ENCODE measurements around the gene LCTL. TPM values are rescaled to one million over a fixed set of nuclear protein-coding genes. Genes with fewer than 3 reads are reported as not detected.

The LCTL gene
- total RNA-seq (2014; rRNA removed; shearing (Covaris generic)): not detected in 2 replicates

- no peak for DNase-seq (ENCODE audit: low spot score)
Measured at GRCh38 chr15:66565741-66566144, at the start of gene LCTL. TSS of gene LCTL (minus strand) at chr15:66565998. CDS start at chr15:66565365, 633 bp downstream.

- no peak for DNase-seq (ENCODE audit: low spot score)
Measured at GRCh38 chr15:66614951-66615760, 49.4 kb upstream of the LCTL start.

- DNase-seq (ENCODE audit: low spot score): no peak
Measured at GRCh38 chr15:66614456-66614855, 48.7 kb upstream of the LCTL start.

GRCh38 chr15:66613743-66614142 lies 47.9 kb upstream of the LCTL start:
- no peak for DNase-seq (ENCODE audit: low spot score)

- DNase-seq (ENCODE audit: low spot score): no peak
Measured at GRCh38 chr15:66611257-66612053, 45.7 kb upstream of the LCTL start.

GRCh38 chr15:66609876-66610275 lies 44.1 kb upstream of the LCTL start:
- DNase-seq (ENCODE audit: low spot score): no peak

GRCh38 chr15:66608881-66609280 lies 43.1 kb upstream of the LCTL start:
- no peak for DNase-seq (ENCODE audit: low spot score)

- no peak for DNase-seq (ENCODE audit: low spot score)
Measured at GRCh38 chr15:66608159-66608558, 42.4 kb upstream of the LCTL start.

GRCh38 chr15:66603301-66604179 lies 37.7 kb upstream of the LCTL start:
- DNase-seq (ENCODE audit: low spot score): peak; percentile 79

GRCh38 chr15:66601521-66601920 lies 35.7 kb upstream of the LCTL start:
- no peak for DNase-seq (ENCODE audit: low spot score)

GRCh38 chr15:66600240-66600627 lies 34.4 kb upstream of the LCTL start:
- no peak for DNase-seq (ENCODE audit: low spot score)

GRCh38 chr15:66599536-66600239 lies 33.9 kb upstream of the LCTL start:
- DNase-seq (ENCODE audit: low spot score): no peak

GRCh38 chr15:66598095-66598815 lies 32.5 kb upstream of the LCTL start:
- DNase-seq (ENCODE audit: low spot score): no peak

GRCh38 chr15:66595931-66596545 lies 30.2 kb upstream of the LCTL start:
- no peak for DNase-seq (ENCODE audit: low spot score)

GRCh38 chr15:66595332-66595731 lies 29.5 kb upstream of the LCTL start:
- DNase-seq (ENCODE audit: low spot score): no peak

GRCh38 chr15:66594836-66595235 lies 29.0 kb upstream of the LCTL start:
- DNase-seq (ENCODE audit: low spot score): no peak

GRCh38 chr15:66594344-66594743 lies 28.5 kb upstream of the LCTL start:
- no peak for DNase-seq (ENCODE audit: low spot score)

GRCh38 chr15:66593219-66593780 lies 27.5 kb upstream of the LCTL start:
- no peak for DNase-seq (ENCODE audit: low spot score)

- DNase-seq (ENCODE audit: low spot score): no peak
Measured at GRCh38 chr15:66592505-66593218, 26.9 kb upstream of the LCTL start.
